RWPE2 (cell line): ENCODE data around the gene PSRC1.

ENCODE experiments used
- ATAC-seq: fragments of 200-7000 bp; cut with Tn5 transposase; 3 replicates; pipeline ENCODE4 v1.9.1; 2021; ENCODE audit warnings: low read depth
- DNase-seq: peaks from one replicate; pipeline ENCODE4 v3.0.0-alpha.2; 2020; ENCODE audit warnings: low spot score
- H3K27ac ChIP-seq: fragments of 450-650 bp; 2 replicates; pipeline ENCODE4 v1.5.1; 2017; ENCODE audit warnings: mild to moderate bottlenecking; ENCODE audit not compliant: poor library complexity, severe bottlenecking
- H3K27me3 ChIP-seq: fragments of 250-450 bp; sonication (Bioruptor Pico); 2 replicates; pipeline ENCODE4 v1.5.1; 2021; ENCODE audit warnings: mild to moderate bottlenecking, moderate library complexity; ENCODE audit not compliant: insufficient read depth, poor library complexity, severe bottlenecking
- H3K36me3 ChIP-seq: fragments of 250-450 bp; sonication (Bioruptor Pico); 2 replicates; pipeline ENCODE4 v1.5.1; 2020; ENCODE audit warnings: low read depth, mild to moderate bottlenecking, moderate library complexity
- H3K4me1 ChIP-seq: fragments of 250-450 bp; sonication (Bioruptor Pico); 2 replicates; pipeline ENCODE4 v1.5.1; 2021; ENCODE audit warnings: mild to moderate bottlenecking, moderate library complexity; ENCODE audit not compliant: insufficient read depth, poor library complexity, severe bottlenecking
- H3K4me3 ChIP-seq: fragments of 250-450 bp; sonication (Bioruptor Pico); 2 replicates; pipeline ENCODE4 v1.5.1; 2021; ENCODE audit warnings: mild to moderate bottlenecking, moderate library complexity; ENCODE audit not compliant: severe bottlenecking
- H3K9me3 ChIP-seq: fragments of 250-450 bp; sonication (Bioruptor Pico); 2 replicates; pipeline ENCODE4 v1.5.1; 2021; ENCODE audit warnings: mild to moderate bottlenecking, moderate library complexity; ENCODE audit not compliant: severe bottlenecking
- TF ChIP-seq, protein P1 (sequence below): fragments of 450-650 bp; IDR thresholded peaks from one replicate; pipeline ENCODE4 v1.5.1; 2017; ENCODE audit warnings: mild to moderate bottlenecking, moderate library complexity; ENCODE audit not compliant: poor library complexity, severe bottlenecking

Gene PSRC1

GRCh38 chr1:109301874-109302273 lies 18.9 kb upstream of the PSRC1 start:
- TF ChIP-seq, protein P1, sequence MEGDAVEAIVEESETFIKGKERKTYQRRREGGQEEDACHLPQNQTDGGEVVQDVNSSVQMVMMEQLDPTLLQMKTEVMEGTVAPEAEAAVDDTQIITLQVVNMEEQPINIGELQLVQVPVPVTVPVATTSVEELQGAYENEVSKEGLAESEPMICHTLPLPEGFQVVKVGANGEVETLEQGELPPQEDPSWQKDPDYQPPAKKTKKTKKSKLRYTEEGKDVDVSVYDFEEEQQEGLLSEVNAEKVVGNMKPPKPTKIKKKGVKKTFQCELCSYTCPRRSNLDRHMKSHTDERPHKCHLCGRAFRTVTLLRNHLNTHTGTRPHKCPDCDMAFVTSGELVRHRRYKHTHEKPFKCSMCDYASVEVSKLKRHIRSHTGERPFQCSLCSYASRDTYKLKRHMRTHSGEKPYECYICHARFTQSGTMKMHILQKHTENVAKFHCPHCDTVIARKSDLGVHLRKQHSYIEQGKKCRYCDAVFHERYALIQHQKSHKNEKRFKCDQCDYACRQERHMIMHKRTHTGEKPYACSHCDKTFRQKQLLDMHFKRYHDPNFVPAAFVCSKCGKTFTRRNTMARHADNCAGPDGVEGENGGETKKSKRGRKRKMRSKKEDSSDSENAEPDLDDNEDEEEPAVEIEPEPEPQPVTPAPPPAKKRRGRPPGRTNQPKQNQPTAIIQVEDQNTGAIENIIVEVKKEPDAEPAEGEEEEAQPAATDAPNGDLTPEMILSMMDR: no peak
- no peaks in the 10 kb centered on the region for H3K36me3 ChIP-seq
- no peak overlapping the region for H3K27ac ChIP-seq
- H3K4me1 ChIP-seq: peaks cover 5% of the 10 kb centered on the region
- H3K27me3 ChIP-seq: no peaks in the 10 kb centered on the region
- DNase-seq (no peak), ATAC-seq (no peak)
- no peak overlapping the region for H3K4me3 ChIP-seq
- no peaks in the 10 kb centered on the region for H3K9me3 ChIP-seq

DNA sequence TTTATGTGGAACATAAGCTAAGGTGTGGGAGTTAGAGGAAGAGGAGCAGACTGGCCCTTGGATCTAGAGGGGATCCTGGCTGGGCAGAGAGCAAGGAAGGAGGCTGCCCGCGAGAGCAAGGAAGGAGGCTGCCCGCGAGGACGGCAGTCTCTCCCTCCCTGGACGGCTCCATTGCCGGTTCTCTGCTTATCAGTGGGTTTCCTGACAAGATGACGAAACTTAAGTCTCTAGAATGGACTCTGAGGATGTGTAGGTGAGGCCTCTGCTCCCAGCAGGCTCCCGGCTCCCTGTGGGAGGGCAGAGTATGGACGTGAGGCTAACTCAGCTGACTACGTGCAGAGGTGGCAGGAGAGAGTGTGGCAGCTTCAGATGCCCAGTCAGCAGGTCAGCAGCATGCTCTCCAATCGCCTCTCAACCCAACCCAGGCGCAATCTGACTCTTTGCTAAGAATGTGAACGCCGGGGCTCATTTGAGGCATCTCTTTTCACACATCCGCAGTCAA lies 17.8 kb upstream of the PSRC1 start:
- Histone ChIP-seq H3K4me1 (peaks cover 5% of the 10 kb centered on the region), H3K4me3 (no peak overlapping the region), H3K27ac (no peak overlapping the region), H3K36me3 (no peaks in the 10 kb centered on the region), H3K9me3 (no peaks in the 10 kb centered on the region), H3K27me3 (no peaks in the 10 kb centered on the region)
- DNase-seq (no peak), ATAC-seq (no peak)
- TF ChIP-seq, protein P1: no peak

- no peak for ATAC-seq
- H3K27ac ChIP-seq: no peak overlapping the region
- H3K4me1 ChIP-seq: peaks cover 5% of the 10 kb centered on the region
- H3K4me3 ChIP-seq: no peak overlapping the region
- no peaks in the 10 kb centered on the region for H3K27me3 ChIP-seq
- no peaks in the 10 kb centered on the region for H3K9me3 ChIP-seq
- H3K36me3 ChIP-seq: no peaks in the 10 kb centered on the region
- no peak for DNase-seq
- TF ChIP-seq, protein P1: no peak
These were observed 16.8 kb upstream of the PSRC1 start for GRCh38 chr1:109299558-109300343.

GRCh38 chr1:109298666-109299557 lies 16.0 kb upstream of the PSRC1 start:
- no peak overlapping the region for H3K4me3 ChIP-seq
- no peak for DNase-seq
- TF ChIP-seq, protein P1: no peak
- peaks cover 12% of the 10 kb centered on the region for H3K4me1 ChIP-seq
- H3K9me3 ChIP-seq: no peaks in the 10 kb centered on the region
- peak; percentile 64 for ATAC-seq
- H3K27me3 ChIP-seq: no peaks in the 10 kb centered on the region
- no peaks in the 10 kb centered on the region for H3K36me3 ChIP-seq
- peak overlapping the region; percentile 8 for H3K27ac ChIP-seq
